SK-N-SH treated with all-trans-retinoic acid at 6 μM for 48 hours (cell line): ENCODE data around the gene QPRT.

Experiments used
- ARNTL ChIP-seq: fragments of 450-650 bp; formaldehyde crosslinking; IDR thresholded peaks from 2 replicates; pipeline ENCODE4 v1.5.0; 2020; ENCODE audit warnings: low read depth, mild to moderate bottlenecking, moderate library complexity, borderline replicate concordance
- GLIS3 ChIP-seq: fragments of 250-450 bp; sonication (Bioruptor Pico); IDR thresholded peaks from 2 replicates; pipeline ENCODE4 v1.5.0; 2020; ENCODE audit warnings: mild to moderate bottlenecking, moderate library complexity
- PPARA ChIP-seq: fragments of 250-450 bp; sonication (Bioruptor Pico); IDR thresholded peaks from 2 replicates; pipeline ENCODE4 v1.5.0; 2020; ENCODE audit warnings: mild to moderate bottlenecking, borderline replicate concordance
- RARB ChIP-seq: fragments of 250-450 bp; sonication (Bioruptor Pico); IDR thresholded peaks from 2 replicates; pipeline ENCODE4 v1.8.0; 2021; ENCODE audit warnings: mild to moderate bottlenecking, moderate library complexity
- ZNF565 ChIP-seq: fragments of 450-650 bp; formaldehyde crosslinking; conservative IDR thresholded peaks from 2 replicates; pipeline ENCODE4 v1.5.0; 2020; ENCODE audit warnings: low read depth, mild to moderate bottlenecking, moderate library complexity

GRCh38 chr16:29737713-29738112 is 58.7 kb downstream of the QPRT start:
- TF ChIP-seq ARNTL (CRISPR knock-in tag) (no peak), ZNF565 (no peak), RARB (CRISPR knock-in tag) (no peak), GLIS3 (CRISPR knock-in tag) (no peak), PPARA (CRISPR knock-in tag) (no peak)
